Endothelial cell (in vitro differentiated cells): Measurements from ENCODE around the gene KLC1. TPM values are rescaled to one million over a fixed set of nuclear protein-coding genes. Genes with fewer than 3 reads are reported as not detected.

Experiments used
- DNase-seq: peaks from one replicate; pipeline ENCODE4 v3.0.0; 2021; ENCODE audit warnings: low spot score
- H3K27ac Mint-ChIP-seq: one replicate; pipeline ENCODE4 v1.8.0; 2021; ENCODE audit warnings: mixed read lengths, inconsistent platforms; ENCODE audit not compliant: unreplicated experiment
- H3K27me3 Mint-ChIP-seq: one replicate; pipeline ENCODE4 v1.8.0; 2021; ENCODE audit warnings: mild to moderate bottlenecking, moderate library complexity, mixed read lengths, inconsistent platforms; ENCODE audit not compliant: unreplicated experiment
- H3K36me3 Mint-ChIP-seq: one replicate; pipeline ENCODE4 v1.8.0; 2021; ENCODE audit warnings: mild to moderate bottlenecking, low read depth, mixed read lengths, inconsistent platforms; ENCODE audit not compliant: unreplicated experiment
- H3K4me1 Mint-ChIP-seq: one replicate; pipeline ENCODE4 v1.8.0; 2021; ENCODE audit warnings: mild to moderate bottlenecking, mixed read lengths, inconsistent platforms; ENCODE audit not compliant: unreplicated experiment
- H3K4me3 Mint-ChIP-seq: one replicate; pipeline ENCODE4 v1.8.0; 2021; ENCODE audit warnings: mild to moderate bottlenecking, mixed read lengths, inconsistent platforms; ENCODE audit not compliant: unreplicated experiment
- H3K9me3 Mint-ChIP-seq: one replicate; pipeline ENCODE4 v1.8.0; 2021; ENCODE audit warnings: mixed read lengths, inconsistent platforms; ENCODE audit not compliant: unreplicated experiment
- total RNA-seq: library from RNA; stranded (reverse); fragmentation: NEBNext Ultra II Directional; extraction: Animal tissue kit (Norgen Biotek cat#: 25700); gene quantifications from one replicate; pipeline ENCODE4 v1.2.1, GENCODE V29; 2021; ENCODE audit not compliant: unreplicated experiment
- TF ChIP-seq, protein P1 (sequence below): fragments of 200-600 bp; sonication (generic); IDR thresholded peaks from one replicate; pipeline ENCODE4 v1.5.0; 2021; ENCODE audit warnings: antibody characterized with exemption; ENCODE audit not compliant: unreplicated experiment

KLC1 gene
- total RNA-seq, 1 donor from 2014 or later, result 220 TPM

DNA sequence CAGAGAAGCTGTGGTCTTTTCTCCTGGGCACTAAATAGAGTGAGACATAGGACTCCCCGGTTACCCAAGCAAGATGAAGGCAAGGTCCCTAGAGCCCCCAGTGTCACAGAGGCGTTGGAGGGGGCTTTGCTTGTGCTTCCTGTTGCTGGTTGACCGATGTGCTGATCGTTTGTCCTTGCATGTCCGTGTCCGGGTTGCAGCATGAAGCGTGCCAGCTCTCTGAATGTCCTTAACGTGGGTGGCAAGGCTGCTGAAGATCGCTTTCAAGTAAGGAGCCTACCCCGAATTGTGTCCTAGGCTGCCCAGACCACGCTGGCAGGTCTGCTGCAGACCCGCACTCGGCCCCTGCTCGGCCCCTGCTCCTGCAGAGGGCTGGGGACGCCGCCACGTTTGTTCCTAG, 63.1 kb downstream of the KLC1 start:
- TF ChIP-seq, protein P1, sequence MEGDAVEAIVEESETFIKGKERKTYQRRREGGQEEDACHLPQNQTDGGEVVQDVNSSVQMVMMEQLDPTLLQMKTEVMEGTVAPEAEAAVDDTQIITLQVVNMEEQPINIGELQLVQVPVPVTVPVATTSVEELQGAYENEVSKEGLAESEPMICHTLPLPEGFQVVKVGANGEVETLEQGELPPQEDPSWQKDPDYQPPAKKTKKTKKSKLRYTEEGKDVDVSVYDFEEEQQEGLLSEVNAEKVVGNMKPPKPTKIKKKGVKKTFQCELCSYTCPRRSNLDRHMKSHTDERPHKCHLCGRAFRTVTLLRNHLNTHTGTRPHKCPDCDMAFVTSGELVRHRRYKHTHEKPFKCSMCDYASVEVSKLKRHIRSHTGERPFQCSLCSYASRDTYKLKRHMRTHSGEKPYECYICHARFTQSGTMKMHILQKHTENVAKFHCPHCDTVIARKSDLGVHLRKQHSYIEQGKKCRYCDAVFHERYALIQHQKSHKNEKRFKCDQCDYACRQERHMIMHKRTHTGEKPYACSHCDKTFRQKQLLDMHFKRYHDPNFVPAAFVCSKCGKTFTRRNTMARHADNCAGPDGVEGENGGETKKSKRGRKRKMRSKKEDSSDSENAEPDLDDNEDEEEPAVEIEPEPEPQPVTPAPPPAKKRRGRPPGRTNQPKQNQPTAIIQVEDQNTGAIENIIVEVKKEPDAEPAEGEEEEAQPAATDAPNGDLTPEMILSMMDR, result no peak
- H3K9me3 Mint-ChIP-seq, result no peaks in the 10 kb centered on the region
- no peak overlapping the region for H3K4me3 Mint-ChIP-seq
- peaks cover 5% of the 10 kb centered on the region for H3K27me3 Mint-ChIP-seq
- peaks cover 18% of the 10 kb centered on the region for H3K4me1 Mint-ChIP-seq
- H3K36me3 Mint-ChIP-seq, result peaks cover 22% of the 10 kb centered on the region
- DNase-seq, result no peak
- H3K27ac Mint-ChIP-seq, result no peak overlapping the region

DNA sequence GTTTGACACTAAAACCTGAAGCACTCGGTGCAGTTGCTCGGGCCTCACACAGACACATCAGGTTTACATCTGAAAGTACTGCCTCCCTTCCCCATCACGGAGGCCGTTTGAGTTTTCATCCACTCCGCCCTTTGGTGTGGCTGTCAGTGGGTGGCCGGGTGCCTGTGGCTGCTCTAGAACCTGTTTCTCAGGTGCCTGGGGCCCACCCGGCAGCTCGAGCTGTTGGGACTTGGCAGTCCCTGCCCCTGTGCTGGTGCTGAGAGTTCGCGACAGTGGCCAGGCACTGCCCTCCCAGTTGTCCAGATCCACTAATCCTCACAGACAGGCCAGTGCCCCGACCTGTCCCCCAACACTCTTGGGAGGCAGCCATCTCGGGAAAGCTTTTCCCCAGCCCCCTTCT, 63.9 kb downstream of the KLC1 start:
- no peak overlapping the region for H3K4me3 Mint-ChIP-seq
- H3K27me3 Mint-ChIP-seq, result peaks cover 5% of the 10 kb centered on the region
- peaks cover 22% of the 10 kb centered on the region for H3K36me3 Mint-ChIP-seq
- no peak overlapping the region for H3K27ac Mint-ChIP-seq
- no peak for DNase-seq
- TF ChIP-seq, protein P1, result no peak
- no peaks in the 10 kb centered on the region for H3K9me3 Mint-ChIP-seq
- peaks cover 21% of the 10 kb centered on the region for H3K4me1 Mint-ChIP-seq

DNA sequence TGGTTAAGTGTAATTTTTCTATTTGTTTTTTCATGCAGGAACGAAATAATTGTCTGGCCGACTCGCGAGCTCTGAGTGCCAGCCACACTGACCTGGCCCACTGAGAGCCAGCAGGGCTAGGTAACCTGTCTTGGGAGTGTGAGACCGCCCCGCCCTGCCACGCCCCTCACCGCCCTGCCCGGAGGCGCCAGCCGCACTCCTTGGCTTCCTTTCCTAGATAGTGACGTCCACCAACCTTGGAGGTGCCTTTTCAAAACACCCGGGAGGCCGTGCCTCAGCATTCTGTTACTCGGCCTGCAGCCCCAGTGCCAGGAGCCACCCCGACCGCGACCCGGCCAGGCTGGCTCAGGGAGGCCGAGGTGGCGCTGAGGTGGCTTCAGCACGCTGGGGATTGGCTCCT, 64.5 kb downstream of the KLC1 start:
- Mint-ChIP-seq H3K4me1 (peaks cover 21% of the 10 kb centered on the region), H3K27ac (no peak overlapping the region), H3K27me3 (peaks cover 5% of the 10 kb centered on the region), H3K4me3 (no peak overlapping the region), H3K36me3 (peaks cover 22% of the 10 kb centered on the region), H3K9me3 (no peaks in the 10 kb centered on the region)
- TF ChIP-seq, protein P1, result no peak
- DNase-seq, result no peak

DNA sequence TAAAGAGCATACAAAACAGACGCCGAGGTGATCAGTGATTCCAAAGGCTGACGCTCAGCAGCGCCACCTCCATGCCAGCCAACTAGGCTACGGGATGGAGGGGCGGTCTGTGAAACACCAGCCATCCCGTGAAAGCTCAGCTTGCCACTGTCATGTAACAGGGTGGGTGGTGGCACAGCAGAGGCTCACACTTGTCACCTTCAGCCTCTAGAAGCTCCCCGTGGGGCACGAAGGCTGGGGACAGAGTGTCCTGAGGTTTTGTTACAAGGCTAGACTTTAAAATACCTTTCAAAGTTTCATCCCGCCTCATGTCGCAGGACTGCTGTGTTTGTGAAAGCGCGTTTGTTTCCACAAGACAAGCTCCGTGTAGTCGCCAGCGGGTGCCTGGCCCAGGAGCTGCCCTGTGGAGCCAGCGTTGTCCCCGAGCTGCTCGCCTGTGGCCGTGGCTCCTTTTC, 65.6 kb downstream of the KLC1 start:
- TF ChIP-seq, protein P1, result no peak
- H3K4me3 Mint-ChIP-seq, result no peak overlapping the region
- no peaks in the 10 kb centered on the region for H3K9me3 Mint-ChIP-seq
- H3K36me3 Mint-ChIP-seq, result peaks cover 20% of the 10 kb centered on the region
- no peak for DNase-seq
- H3K4me1 Mint-ChIP-seq, result peaks cover 21% of the 10 kb centered on the region
- H3K27me3 Mint-ChIP-seq, result peaks cover 6% of the 10 kb centered on the region
- no peak overlapping the region for H3K27ac Mint-ChIP-seq

DNA sequence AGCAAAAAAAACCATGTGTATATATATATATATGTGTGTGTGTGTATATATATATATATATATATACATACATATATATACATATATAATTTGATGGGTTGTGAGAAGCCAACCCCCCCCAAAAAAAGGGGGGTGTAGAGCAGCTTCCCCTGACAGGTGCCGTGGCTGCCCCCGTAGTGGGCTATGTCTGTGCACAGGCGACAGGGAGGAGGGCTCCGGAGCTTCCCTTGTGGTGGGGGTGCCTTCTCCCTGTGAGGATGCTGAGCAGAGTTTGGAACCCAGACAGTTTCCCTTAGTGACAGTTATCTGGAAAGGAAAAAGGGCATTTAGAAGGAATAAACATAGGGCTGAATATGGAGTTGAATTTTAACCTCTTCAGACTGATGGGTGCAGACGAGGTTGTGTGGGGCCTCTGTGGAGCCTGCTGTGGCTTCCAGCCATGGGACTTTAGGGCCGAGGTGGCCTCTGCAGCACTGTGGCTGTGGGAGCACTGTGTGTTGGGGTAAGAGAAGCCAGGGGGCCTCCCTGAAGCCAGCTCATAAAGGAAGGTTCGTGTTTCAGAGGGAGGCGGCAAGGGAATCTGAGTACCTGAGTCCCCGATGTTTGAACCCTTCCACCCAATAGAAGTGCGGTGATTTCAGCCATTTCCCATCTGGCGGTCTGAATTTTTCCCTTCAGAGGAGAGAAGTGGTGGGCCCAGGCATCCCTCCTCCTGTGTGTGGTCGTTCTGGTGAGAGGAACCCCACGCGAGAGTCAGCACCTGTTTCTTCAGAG, 66.5 kb downstream of the KLC1 start:
- TF ChIP-seq, protein P1, result no peak
- Mint-ChIP-seq H3K36me3 (peaks cover 17% of the 10 kb centered on the region), H3K4me1 (peaks cover 21% of the 10 kb centered on the region), H3K4me3 (peak overlapping the region; percentile 31), H3K27me3 (peaks cover 9% of the 10 kb centered on the region), H3K9me3 (no peaks in the 10 kb centered on the region), H3K27ac (peak overlapping the region; percentile 77)
- no peak for DNase-seq
